Mononuclear cell (primary cell): ENCODE results near the gene EFCAB10. TPM values are rescaled to one million over a fixed set of nuclear protein-coding genes. Genes with fewer than 3 reads are reported as not detected.

Experiments
- H3K27me3 ChIP-seq: 2 replicates; pipeline ENCODE4 v1.6.0; 2011; ENCODE audit warnings: low read length, control low read depth; ENCODE audit not compliant: insufficient read depth
- H3K4me1 ChIP-seq: 2 replicates; pipeline ENCODE4 v1.5.1; 2011; ENCODE audit warnings: mild to moderate bottlenecking, low read length, control low read depth; ENCODE audit not compliant: insufficient read depth
- H3K4me3 ChIP-seq: 2 replicates; pipeline ENCODE4 v1.5.1; 2011; ENCODE audit warnings: mild to moderate bottlenecking, low read length, moderate library complexity
- H3K9me3 ChIP-seq: 2 replicates; pipeline ENCODE4 v1.5.1; 2011; ENCODE audit warnings: low read depth, mild to moderate bottlenecking, control low read depth, low read length
- total RNA-seq: library from RNA; depleted of rRNA; stranded (reverse); fragments of >200 nt; gene quantifications from one replicate; pipeline ENCODE4 v1.2.3, GENCODE V29; 2012

EFCAB10 gene
- total RNA-seq: 0.94 TPM

- no peak within 1 kb of the TSS for H3K4me3 ChIP-seq
- no peaks in the 10 kb centered on the region for H3K27me3 ChIP-seq
- H3K4me1 ChIP-seq: peaks cover 7% of the 10 kb centered on the region
- no peaks in the 10 kb centered on the region for H3K9me3 ChIP-seq
These were observed at the start of gene EFCAB10 for GRCh38 chr7:105581066-105581811. TSS of gene EFCAB10 (minus strand) at chr7:105581493. CDS start at chr7:105581463, 30 bp downstream.

GRCh38 chr7:105625986-105626385 is 44.7 kb upstream of the EFCAB10 start:
- Histone ChIP-seq H3K27me3 (no peaks in the 10 kb centered on the region), H3K9me3 (no peaks in the 10 kb centered on the region), H3K4me3 (no peak overlapping the region), H3K4me1 (no peaks in the 10 kb centered on the region)

GRCh38 chr7:105623906-105624305 is 42.6 kb upstream of the EFCAB10 start:
- Histone ChIP-seq H3K4me1 (no peaks in the 10 kb centered on the region), H3K4me3 (no peak overlapping the region), H3K9me3 (no peaks in the 10 kb centered on the region), H3K27me3 (no peaks in the 10 kb centered on the region)

- H3K9me3 ChIP-seq: no peaks in the 10 kb centered on the region
- no peaks in the 10 kb centered on the region for H3K27me3 ChIP-seq
- no peak overlapping the region for H3K4me3 ChIP-seq
- no peaks in the 10 kb centered on the region for H3K4me1 ChIP-seq
These were observed 42.1 kb upstream of the EFCAB10 start for GRCh38 chr7:105623378-105623777.

GRCh38 chr7:105622106-105622731 is 40.9 kb upstream of the EFCAB10 start:
- Histone ChIP-seq H3K4me1 (no peaks in the 10 kb centered on the region), H3K27me3 (no peaks in the 10 kb centered on the region), H3K4me3 (no peak overlapping the region), H3K9me3 (no peaks in the 10 kb centered on the region)

- no peaks in the 10 kb centered on the region for H3K4me1 ChIP-seq
- no peaks in the 10 kb centered on the region for H3K27me3 ChIP-seq
- no peak overlapping the region for H3K4me3 ChIP-seq
- no peaks in the 10 kb centered on the region for H3K9me3 ChIP-seq
These were observed 40.3 kb upstream of the EFCAB10 start for GRCh38 chr7:105621617-105622016.

GRCh38 chr7:105621176-105621575 is 39.9 kb upstream of the EFCAB10 start:
- Histone ChIP-seq H3K27me3 (no peaks in the 10 kb centered on the region), H3K4me3 (no peak overlapping the region), H3K9me3 (no peaks in the 10 kb centered on the region), H3K4me1 (no peaks in the 10 kb centered on the region)

GRCh38 chr7:105619590-105619989 is 38.3 kb upstream of the EFCAB10 start:
- H3K4me1 ChIP-seq: no peaks in the 10 kb centered on the region
- H3K9me3 ChIP-seq: no peaks in the 10 kb centered on the region
- no peak overlapping the region for H3K4me3 ChIP-seq
- no peaks in the 10 kb centered on the region for H3K27me3 ChIP-seq

GRCh38 chr7:105618016-105618296 is 36.7 kb upstream of the EFCAB10 start:
- Histone ChIP-seq H3K9me3 (no peaks in the 10 kb centered on the region), H3K4me3 (no peak overlapping the region)

GRCh38 chr7:105617280-105618015 is 36.2 kb upstream of the EFCAB10 start:
- no peaks in the 10 kb centered on the region for H3K27me3 ChIP-seq
- no peaks in the 10 kb centered on the region for H3K9me3 ChIP-seq

More at GRCh38 chr7:105618016-105618296, 36.7 kb upstream of the EFCAB10 start:
- Histone ChIP-seq H3K4me1 (no peaks in the 10 kb centered on the region), H3K27me3 (no peaks in the 10 kb centered on the region)

GRCh38 chr7:105614341-105614840 is 33.1 kb upstream of the EFCAB10 start:
- Histone ChIP-seq H3K9me3 (no peaks in the 10 kb centered on the region), H3K27me3 (no peaks in the 10 kb centered on the region), H3K4me1 (no peaks in the 10 kb centered on the region), H3K4me3 (no peak overlapping the region)

More at GRCh38 chr7:105617280-105618015, 36.2 kb upstream of the EFCAB10 start:
- Histone ChIP-seq H3K4me1 (no peaks in the 10 kb centered on the region), H3K4me3 (no peak overlapping the region)

- no peaks in the 10 kb centered on the region for H3K4me1 ChIP-seq
- no peaks in the 10 kb centered on the region for H3K27me3 ChIP-seq
- no peaks in the 10 kb centered on the region for H3K9me3 ChIP-seq
- H3K4me3 ChIP-seq: no peak overlapping the region
These were observed 32.5 kb upstream of the EFCAB10 start for GRCh38 chr7:105613611-105614330.

- Histone ChIP-seq H3K4me1 (no peaks in the 10 kb centered on the region), H3K4me3 (no peak overlapping the region), H3K27me3 (no peaks in the 10 kb centered on the region), H3K9me3 (no peaks in the 10 kb centered on the region)
These were observed 31.5 kb upstream of the EFCAB10 start for GRCh38 chr7:105612806-105613205.

- Histone ChIP-seq H3K27me3 (no peaks in the 10 kb centered on the region), H3K4me3 (no peak overlapping the region), H3K9me3 (no peaks in the 10 kb centered on the region), H3K4me1 (no peaks in the 10 kb centered on the region)
These were observed 30.8 kb upstream of the EFCAB10 start for GRCh38 chr7:105611856-105612775.
